HepG2 (cell line): Measurements from ENCODE around the gene TRAPPC1.

ENCODE experiments used
- FOXA3 ChIP-seq: IDR thresholded peaks from 2 replicates; pipeline ENCODE4 v1.6.1; 2016; ENCODE audit warnings: missing genetic modification reagents, missing compliant biosample characterization
- FOXK2 ChIP-seq: fragments of 450-650 bp; IDR thresholded peaks from 2 replicates; pipeline ENCODE4 v1.6.1; 2016
- GLI4 ChIP-seq: sonication (generic); formaldehyde crosslinking; IDR thresholded peaks from 2 replicates; pipeline ENCODE4 v1.5.1; 2020; ENCODE audit warnings: missing genetic modification reagents, mild to moderate bottlenecking, moderate library complexity, borderline replicate concordance
- JUN ChIP-seq: sonication (generic); formaldehyde crosslinking; IDR thresholded peaks from 2 replicates; pipeline ENCODE4 v1.4.0; 2020; ENCODE audit warnings: mild to moderate bottlenecking, missing genetic modification reagents
- POLR2A ChIP-seq, 2 experiments: IDR thresholded peaks; 2 replicates each; pipeline ENCODE4 v1.6.1; 2011; ENCODE audit warnings: low read depth in 2 of 2, low read length in 2 of 2, mild to moderate bottlenecking in 1 of 2, moderate library complexity in 1 of 2; ENCODE audit not compliant: insufficient read depth in 1 of 2
- SMAD9 ChIP-seq: sonication (generic); formaldehyde crosslinking; IDR thresholded peaks from 2 replicates; pipeline ENCODE4 v1.5.1; 2020; ENCODE audit warnings: mild to moderate bottlenecking, missing genetic modification reagents
- TCF12 ChIP-seq, 2 experiments: fragments of 450-650 bp in 1 of 2; sonication (generic) in 1 of 2; formaldehyde crosslinking in 1 of 2; IDR thresholded peaks; 2 replicates each; pipeline versions ENCODE4 v1.6.1 to v1.8.0; 2017 to 2022; ENCODE audit warnings: antibody characterized with exemption in 1 of 2, mild to moderate bottlenecking in 1 of 2, missing genetic modification reagents in 1 of 2, moderate library complexity in 1 of 2
- U2AF1 ChIP-seq: fragments of 200-400 bp; formaldehyde crosslinking; optimal IDR thresholded peaks from 2 replicates; pipeline ENCODE3; 2017; ENCODE audit warnings: mild to moderate bottlenecking, low read depth, low read length
- ZFYVE20 ChIP-seq: sonication (generic); formaldehyde crosslinking; IDR thresholded peaks from 2 replicates; pipeline ENCODE4 v1.8.0; 2023; ENCODE audit warnings: low read depth, mild to moderate bottlenecking, moderate library complexity, missing genetic modification reagents, borderline replicate concordance
- ZNF333 ChIP-seq: sonication (generic); formaldehyde crosslinking; IDR thresholded peaks from 2 replicates; pipeline ENCODE4 v1.4.0; 2020; ENCODE audit warnings: mild to moderate bottlenecking, missing genetic modification reagents, borderline replicate concordance
- TF ChIP-seq, protein P1 (sequence below): conservative IDR thresholded peaks from 2 replicates; pipeline ENCODE4 v1.6.1; 2018; ENCODE audit warnings: missing genetic modification reagents

DNA sequence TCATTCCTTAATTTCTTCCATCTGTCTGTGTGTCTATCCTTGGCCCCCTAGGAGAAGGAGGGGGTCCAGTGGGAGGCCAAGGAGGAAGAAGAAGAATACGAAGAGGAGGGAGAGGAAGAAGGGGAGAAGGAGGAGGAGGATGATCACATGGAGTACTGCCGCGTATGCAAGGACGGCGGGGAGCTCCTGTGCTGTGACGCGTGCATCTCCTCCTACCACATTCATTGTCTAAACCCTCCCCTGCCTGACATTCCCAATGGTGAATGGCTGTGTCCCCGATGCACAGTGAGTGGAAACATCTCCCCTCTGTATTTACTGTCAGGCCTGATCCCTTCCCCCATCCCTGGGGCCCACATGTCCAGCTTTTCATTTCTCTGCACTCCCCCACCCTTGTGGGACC is 36.9 kb downstream of the TRAPPC1 start:
- TF ChIP-seq JUN (CRISPR knock-in tag) (no peak), POLR2A (IDR thresholded peaks at IDR 0.05; ENCODE audit: insufficient read depth in 1 of 2, low read depth in 2 of 2, low read length in 2 of 2) (no peak), FOXA3 (CRISPR knock-in tag) (no peak), FOXK2 (no peak), ZNF333 (CRISPR knock-in tag) (no peak), ZFYVE20 (CRISPR knock-in tag) (no peak), GLI4 (CRISPR knock-in tag) (no peak), SMAD9 (no peak), TCF12 (IDR thresholded peaks at IDR 0.05) (no peak), TCF12 (CRISPR knock-in tag; IDR thresholded peaks at IDR 0.05) (no peak), U2AF1 (no peak)
- TF ChIP-seq, protein P1, sequence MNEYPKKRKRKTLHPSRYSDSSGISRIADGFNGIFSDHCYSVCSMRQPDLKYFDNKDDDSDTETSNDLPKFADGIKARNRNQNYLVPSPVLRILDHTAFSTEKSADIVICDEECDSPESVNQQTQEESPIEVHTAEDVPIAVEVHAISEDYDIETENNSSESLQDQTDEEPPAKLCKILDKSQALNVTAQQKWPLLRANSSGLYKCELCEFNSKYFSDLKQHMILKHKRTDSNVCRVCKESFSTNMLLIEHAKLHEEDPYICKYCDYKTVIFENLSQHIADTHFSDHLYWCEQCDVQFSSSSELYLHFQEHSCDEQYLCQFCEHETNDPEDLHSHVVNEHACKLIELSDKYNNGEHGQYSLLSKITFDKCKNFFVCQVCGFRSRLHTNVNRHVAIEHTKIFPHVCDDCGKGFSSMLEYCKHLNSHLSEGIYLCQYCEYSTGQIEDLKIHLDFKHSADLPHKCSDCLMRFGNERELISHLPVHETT (CRISPR knock-in tag): no peak
